Measurements from ENCODE around the gene AIFM3. TPM values are rescaled to one million over a fixed set of nuclear protein-coding genes. Genes with fewer than 3 reads are reported as not detected.

Gene AIFM3
- total and polyA plus RNA-seq, 4 donors = 0.38 to 1.1 (median 0.63) TPM

- WGBS = 72% methylated on average over 10 of the region's 10 CpGs
- Histone ChIP-seq H3K4me3 (ENCODE audit: low read depth in 1 of 3, low read length in 3 of 3) (peak overlapping the region; percentile 71 to 91 (median 85)), H3K27me3 (ENCODE audit: control insufficient read depth in 4 of 4, insufficient read depth in 4 of 4, low read length in 3 of 4) (no peaks in the 10 kb centered on the region)
Measured at GRCh38 chr22:20980938-20981722, 14.1 kb downstream of the AIFM3 start.

DNA sequence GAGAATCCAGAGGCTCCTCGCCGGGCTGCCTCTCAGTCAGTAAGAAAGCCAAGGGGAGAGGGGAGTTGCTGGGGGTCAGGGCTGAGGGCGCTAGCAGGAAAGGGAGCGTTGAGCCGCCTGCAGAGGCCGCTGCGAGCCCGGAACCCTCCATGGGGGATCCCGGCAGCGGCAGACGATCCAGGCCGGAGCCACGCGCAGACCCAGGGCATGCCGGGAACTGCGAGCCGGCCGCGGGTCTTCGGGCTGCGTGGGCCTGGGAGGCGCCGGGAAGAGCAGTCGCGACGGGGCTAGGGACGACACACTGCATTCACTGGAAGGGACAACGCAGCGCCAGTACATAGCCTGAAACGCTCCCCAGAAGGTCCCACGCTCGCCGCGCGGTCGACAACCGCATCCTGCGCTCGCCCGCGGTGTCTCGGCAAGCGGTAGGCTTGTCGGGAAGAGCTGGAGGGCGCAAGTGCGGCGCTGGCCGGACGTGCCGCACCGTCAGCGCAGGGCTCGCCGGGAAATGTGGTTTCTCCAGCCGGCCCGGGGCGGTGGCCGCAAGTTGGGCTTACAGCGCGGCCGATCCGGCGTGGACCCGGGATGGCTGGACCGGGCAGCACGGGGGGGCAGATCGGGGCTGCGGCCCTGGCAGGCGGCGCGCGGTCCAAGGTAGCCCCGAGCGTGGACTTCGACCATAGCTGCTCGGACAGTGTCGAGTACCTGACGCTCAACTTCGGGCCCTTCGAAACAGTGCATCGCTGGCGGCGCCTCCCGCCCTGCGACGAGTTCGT is 14.9 kb downstream of the AIFM3 start, which contains the start of gene LZTR1:
LZTR1 (plus strand) TSS at position 511 of the 776 bp plus-strand sequence; CDS start at position 586, 75 bp downstream.
- DNase-seq (ENCODE audit: low spot score) = peak; percentile 85
- no peaks in the 10 kb centered on the region for H3K27me3 ChIP-seq (ENCODE audit: control insufficient read depth in 4 of 4, insufficient read depth in 4 of 4, low read length in 3 of 4)
- peaks cover 0 to 6% (median 2%) of the 10 kb centered on the region in 4 donors for H3K36me3 ChIP-seq (ENCODE audit: control insufficient read depth in 4 of 4, insufficient read depth in 3 of 4, low read depth in 1 of 4, low read length in 3 of 4)
- peaks cover 7 to 36% (median 27%) of the 10 kb centered on the region in 4 donors for H3K4me1 ChIP-seq (ENCODE audit: control insufficient read depth in 4 of 4, insufficient read depth in 4 of 4, low read length in 3 of 4)
- peak within 1 kb of the TSS; percentile 82 to 94 for H3K9ac ChIP-seq (ENCODE audit: low read depth in 1 of 2, low read length in 2 of 2)
- peak within 1 kb of the TSS; percentile 86 to 88 for H3K27ac ChIP-seq (ENCODE audit: low read depth in 1 of 2, low read length in 2 of 2)
- WGBS = under 1% methylated on average over 87 of the region's 87 CpGs
- H3K4me3 ChIP-seq (ENCODE audit: low read depth in 1 of 3, low read length in 3 of 3) = peak within 1 kb of the TSS; percentile 71 to 91 (median 85)
- H3K9me3 ChIP-seq (ENCODE audit: control insufficient read depth in 4 of 4, low read length in 3 of 4) = no peaks in the 10 kb centered on the region
- no peak for TF ChIP-seq NR2F2 (IDR thresholded peaks at IDR 0.05)
- no peak for TF ChIP-seq ATF3 (IDR thresholded peaks at IDR 0.05)
- TF ChIP-seq, protein P1, sequence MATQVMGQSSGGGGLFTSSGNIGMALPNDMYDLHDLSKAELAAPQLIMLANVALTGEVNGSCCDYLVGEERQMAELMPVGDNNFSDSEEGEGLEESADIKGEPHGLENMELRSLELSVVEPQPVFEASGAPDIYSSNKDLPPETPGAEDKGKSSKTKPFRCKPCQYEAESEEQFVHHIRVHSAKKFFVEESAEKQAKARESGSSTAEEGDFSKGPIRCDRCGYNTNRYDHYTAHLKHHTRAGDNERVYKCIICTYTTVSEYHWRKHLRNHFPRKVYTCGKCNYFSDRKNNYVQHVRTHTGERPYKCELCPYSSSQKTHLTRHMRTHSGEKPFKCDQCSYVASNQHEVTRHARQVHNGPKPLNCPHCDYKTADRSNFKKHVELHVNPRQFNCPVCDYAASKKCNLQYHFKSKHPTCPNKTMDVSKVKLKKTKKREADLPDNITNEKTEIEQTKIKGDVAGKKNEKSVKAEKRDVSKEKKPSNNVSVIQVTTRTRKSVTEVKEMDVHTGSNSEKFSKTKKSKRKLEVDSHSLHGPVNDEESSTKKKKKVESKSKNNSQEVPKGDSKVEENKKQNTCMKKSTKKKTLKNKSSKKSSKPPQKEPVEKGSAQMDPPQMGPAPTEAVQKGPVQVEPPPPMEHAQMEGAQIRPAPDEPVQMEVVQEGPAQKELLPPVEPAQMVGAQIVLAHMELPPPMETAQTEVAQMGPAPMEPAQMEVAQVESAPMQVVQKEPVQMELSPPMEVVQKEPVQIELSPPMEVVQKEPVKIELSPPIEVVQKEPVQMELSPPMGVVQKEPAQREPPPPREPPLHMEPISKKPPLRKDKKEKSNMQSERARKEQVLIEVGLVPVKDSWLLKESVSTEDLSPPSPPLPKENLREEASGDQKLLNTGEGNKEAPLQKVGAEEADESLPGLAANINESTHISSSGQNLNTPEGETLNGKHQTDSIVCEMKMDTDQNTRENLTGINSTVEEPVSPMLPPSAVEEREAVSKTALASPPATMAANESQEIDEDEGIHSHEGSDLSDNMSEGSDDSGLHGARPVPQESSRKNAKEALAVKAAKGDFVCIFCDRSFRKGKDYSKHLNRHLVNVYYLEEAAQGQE (IDR thresholded peaks at IDR 0.05) = peak; percentile 59
- TF ChIP-seq, protein P2, sequence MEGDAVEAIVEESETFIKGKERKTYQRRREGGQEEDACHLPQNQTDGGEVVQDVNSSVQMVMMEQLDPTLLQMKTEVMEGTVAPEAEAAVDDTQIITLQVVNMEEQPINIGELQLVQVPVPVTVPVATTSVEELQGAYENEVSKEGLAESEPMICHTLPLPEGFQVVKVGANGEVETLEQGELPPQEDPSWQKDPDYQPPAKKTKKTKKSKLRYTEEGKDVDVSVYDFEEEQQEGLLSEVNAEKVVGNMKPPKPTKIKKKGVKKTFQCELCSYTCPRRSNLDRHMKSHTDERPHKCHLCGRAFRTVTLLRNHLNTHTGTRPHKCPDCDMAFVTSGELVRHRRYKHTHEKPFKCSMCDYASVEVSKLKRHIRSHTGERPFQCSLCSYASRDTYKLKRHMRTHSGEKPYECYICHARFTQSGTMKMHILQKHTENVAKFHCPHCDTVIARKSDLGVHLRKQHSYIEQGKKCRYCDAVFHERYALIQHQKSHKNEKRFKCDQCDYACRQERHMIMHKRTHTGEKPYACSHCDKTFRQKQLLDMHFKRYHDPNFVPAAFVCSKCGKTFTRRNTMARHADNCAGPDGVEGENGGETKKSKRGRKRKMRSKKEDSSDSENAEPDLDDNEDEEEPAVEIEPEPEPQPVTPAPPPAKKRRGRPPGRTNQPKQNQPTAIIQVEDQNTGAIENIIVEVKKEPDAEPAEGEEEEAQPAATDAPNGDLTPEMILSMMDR (IDR thresholded peaks at IDR 0.05; ENCODE audit: low read depth, low read length, missing input control) = peak; percentile 37
- TF ChIP-seq RXRA (IDR thresholded peaks at IDR 0.05) = no peak
- TF ChIP-seq TAF1 (conservative IDR thresholded peaks at IDR 0.05) = no peak
- TF ChIP-seq GABPA (IDR thresholded peaks at IDR 0.05 in 1 of 2, conservative IDR thresholded peaks at IDR 0.05 in 1 of 2) = peak in 1 of 2 donors; percentile 65
- no peak for TF ChIP-seq FOXA2 (IDR thresholded peaks at IDR 0.05)
- no peak for TF ChIP-seq FOXA1 (IDR thresholded peaks at IDR 0.05)
- peak; percentile 15 to 67 for TF ChIP-seq RAD21 (IDR thresholded peaks at IDR 0.05)
- TF ChIP-seq MAX (IDR thresholded peaks at IDR 0.05) = no peak
- TF ChIP-seq YY1 (IDR thresholded peaks at IDR 0.05) = peak; percentile 66
- TF ChIP-seq SP1 (IDR thresholded peaks at IDR 0.05) = peak; percentile 29
- TF ChIP-seq HNF4A (conservative IDR thresholded peaks at IDR 0.05) = no peak
- TF ChIP-seq JUND (IDR thresholded peaks at IDR 0.05) = no peak
- TF ChIP-seq EGR1 (IDR thresholded peaks at IDR 0.05; ENCODE audit: low read depth in 2 of 2) = no peak

More at GRCh38 chr22:20980938-20981722, 14.1 kb downstream of the AIFM3 start:
- no peak for DNase-seq (ENCODE audit: low spot score)
- H3K9ac ChIP-seq (ENCODE audit: low read depth in 1 of 2, low read length in 2 of 2) = peak overlapping the region; percentile 82 to 94
- H3K27ac ChIP-seq (ENCODE audit: low read depth in 1 of 2, low read length in 2 of 2) = peak overlapping the region; percentile 86 to 88
- peaks cover 7 to 36% (median 27%) of the 10 kb centered on the region in 4 donors for H3K4me1 ChIP-seq (ENCODE audit: control insufficient read depth in 4 of 4, insufficient read depth in 4 of 4, low read length in 3 of 4)
- H3K9me3 ChIP-seq (ENCODE audit: control insufficient read depth in 4 of 4, low read length in 3 of 4) = no peaks in the 10 kb centered on the region
- peaks cover 0 to 4% (median 2%) of the 10 kb centered on the region in 4 donors for H3K36me3 ChIP-seq (ENCODE audit: control insufficient read depth in 4 of 4, insufficient read depth in 3 of 4, low read depth in 1 of 4, low read length in 3 of 4)
- TF ChIP-seq GABPA (IDR thresholded peaks at IDR 0.05 in 1 of 2, conservative IDR thresholded peaks at IDR 0.05 in 1 of 2) (no peak), TAF1 (conservative IDR thresholded peaks at IDR 0.05) (no peak), ATF3 (IDR thresholded peaks at IDR 0.05) (no peak), RAD21 (IDR thresholded peaks at IDR 0.05) (no peak), NR2F2 (IDR thresholded peaks at IDR 0.05) (no peak)
- TF ChIP-seq, protein P2 (IDR thresholded peaks at IDR 0.05; ENCODE audit: low read depth, low read length, missing input control) = no peak

Measured in liver (tissue), 9 donors.